ENCODE measurements around the gene PRKG1.

- TF ChIP-seq CTCF (conservative IDR thresholded peaks at IDR 0.05; ENCODE audit: low read depth, low read length) (no peak), POLR2A (IDR thresholded peaks at IDR 0.05; ENCODE audit: low read depth, low read length) (no peak), MXI1 (IDR thresholded peaks at IDR 0.05; ENCODE audit: borderline replicate concordance, low read depth, low read length) (no peak)
These were observed 1072.5 kb downstream of the PRKG1 start for GRCh38 chr10:52146766-52147165.
